ENCODE results near the gene SP3. TPM values are rescaled to one million over a fixed set of nuclear protein-coding genes. Genes with fewer than 3 reads are reported as not detected.

Gene SP3
- total RNA-seq, 2 donors from 2014 or later = 79.1 to 161 TPM

DNA sequence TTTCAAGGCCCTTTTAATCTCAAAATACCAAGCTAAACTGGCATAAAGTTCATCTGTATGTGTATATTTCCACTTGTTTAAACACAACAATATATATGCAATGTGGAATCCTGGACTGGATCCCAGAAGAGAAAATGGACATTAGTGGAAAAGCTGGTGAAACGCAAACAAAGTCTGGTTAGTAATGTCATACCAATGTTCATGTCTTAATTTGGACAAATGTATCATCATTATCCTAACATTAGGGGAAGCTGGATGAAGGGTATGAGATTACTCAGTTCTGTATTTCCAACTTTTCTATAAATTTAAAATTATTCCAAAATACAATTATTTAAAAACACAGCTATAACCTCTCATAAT is 3.8 kb downstream of the SP3 start:
- Mint-ChIP-seq H3K36me3 (peaks cover 51 to 60% of the 10 kb centered on the region in 2 donors), H3K27ac (peak overlapping the region in 1 of 2 donors; percentile 55), H3K9me3 (no peaks in the 10 kb centered on the region)
- no peak for DNase-seq (ENCODE audit: low spot score in 2 of 2)
- ATAC-seq = no peak

DNA sequence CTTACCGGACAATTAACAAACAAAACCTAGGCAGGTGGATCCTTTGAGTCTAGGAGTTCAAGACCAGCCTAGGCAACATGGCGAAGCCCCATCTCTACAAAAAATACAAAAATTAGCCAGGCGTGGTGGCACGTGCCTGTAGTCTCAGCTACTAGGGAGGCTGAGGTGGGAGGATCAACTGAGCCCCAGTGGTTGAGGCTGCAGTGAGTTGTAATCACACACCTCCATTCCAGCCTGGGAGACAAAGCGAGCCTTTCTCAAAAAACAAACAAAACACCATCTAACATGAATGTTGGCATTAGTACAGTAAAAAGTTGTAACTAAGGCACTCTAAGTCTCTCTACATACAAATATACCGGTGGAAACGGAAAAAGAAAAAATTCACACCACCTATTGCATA is 5.3 kb downstream of the SP3 start:
- ATAC-seq = no peak
- H3K36me3 Mint-ChIP-seq = peaks cover 57 to 74% of the 10 kb centered on the region in 2 donors
- no peak for DNase-seq (ENCODE audit: low spot score in 2 of 2)
- no peaks in the 10 kb centered on the region for H3K9me3 Mint-ChIP-seq
- H3K27ac Mint-ChIP-seq = peak overlapping the region; percentile 74 to 84

DNA sequence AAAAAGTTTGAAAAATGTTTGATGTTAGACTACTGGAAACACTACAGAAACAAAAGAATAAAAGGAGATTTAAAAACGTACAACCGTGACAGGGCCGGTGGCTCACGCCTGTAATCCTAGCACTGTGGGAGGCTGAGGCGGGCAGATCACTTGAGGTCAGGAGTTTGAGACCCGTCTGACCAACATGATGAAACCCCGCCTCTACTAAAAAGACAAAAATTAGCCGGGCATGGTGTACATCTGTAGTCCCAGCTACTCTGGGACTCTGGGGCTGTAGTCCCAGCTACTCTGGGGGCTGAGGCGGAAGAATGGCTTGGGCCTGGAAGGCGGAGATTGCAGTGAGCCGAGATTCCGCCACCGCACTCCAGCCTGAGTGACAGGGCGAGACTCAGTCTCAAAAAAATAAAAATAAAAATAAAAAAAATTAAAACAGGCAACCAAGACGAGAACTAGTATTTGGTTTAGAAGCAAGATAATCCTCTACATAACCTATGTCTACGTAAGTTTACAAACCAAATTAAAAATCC is 5.8 kb downstream of the SP3 start:
- Mint-ChIP-seq H3K9me3 (no peaks in the 10 kb centered on the region), H3K27ac (peak overlapping the region; percentile 74 to 93), H3K36me3 (peaks cover 59 to 78% of the 10 kb centered on the region in 2 donors)
- DNase-seq (ENCODE audit: low spot score in 2 of 2) (no peak), ATAC-seq (no peak)

GRCh38 chr2:173958198-173958846 is 6.9 kb downstream of the SP3 start:
- ATAC-seq = no peak
- Mint-ChIP-seq H3K27ac (no peak overlapping the region), H3K36me3 (peaks cover 57 to 86% of the 10 kb centered on the region in 2 donors), H3K9me3 (no peaks in the 10 kb centered on the region)
- no peak for DNase-seq (ENCODE audit: low spot score in 2 of 2)

- Mint-ChIP-seq H3K27ac (peak overlapping the region in 1 of 2 donors; percentile 73), H3K36me3 (peaks cover 56 to 86% of the 10 kb centered on the region in 2 donors), H3K9me3 (no peaks in the 10 kb centered on the region)
- no peak for ATAC-seq
- no peak for DNase-seq (ENCODE audit: low spot score in 2 of 2)
Observed at GRCh38 chr2:173957517-173957916, 7.7 kb downstream of the SP3 start.

- H3K27ac Mint-ChIP-seq = no peak overlapping the region
- peaks cover 57 to 87% of the 10 kb centered on the region in 2 donors for H3K36me3 Mint-ChIP-seq
- ATAC-seq = no peak
Observed at GRCh38 chr2:173956454-173956853, 8.7 kb downstream of the SP3 start.

GRCh38 chr2:173955867-173956266 is 9.3 kb downstream of the SP3 start:
- no peak for ATAC-seq
- Mint-ChIP-seq H3K9me3 (no peaks in the 10 kb centered on the region), H3K27ac (no peak overlapping the region), H3K36me3 (peaks cover 53 to 89% of the 10 kb centered on the region in 2 donors)
- no peak for DNase-seq (ENCODE audit: low spot score in 2 of 2)

More at GRCh38 chr2:173956454-173956853, 8.7 kb downstream of the SP3 start:
- H3K9me3 Mint-ChIP-seq = no peaks in the 10 kb centered on the region
- no peak for DNase-seq (ENCODE audit: low spot score in 2 of 2)

DNA sequence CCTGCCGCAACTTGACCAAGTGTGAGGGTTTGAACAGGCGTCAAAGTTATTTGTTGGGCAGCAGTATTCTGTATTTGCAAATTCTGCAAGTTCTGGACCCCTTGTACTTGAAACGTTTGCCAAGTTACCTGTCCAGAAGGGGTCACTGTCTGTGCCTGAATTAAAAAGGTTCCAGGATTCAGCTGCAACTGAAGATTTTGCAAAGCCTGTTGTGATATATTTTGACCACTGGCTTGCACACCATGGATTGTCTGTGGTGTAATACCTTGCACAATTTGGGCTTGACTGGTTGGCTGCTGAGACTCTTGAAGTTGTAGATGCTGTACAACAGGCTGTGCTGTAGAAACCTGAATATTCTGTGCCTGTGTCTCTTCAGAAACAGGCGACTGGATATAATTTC is 10.2 kb downstream of the SP3 start:
- DNase-seq (ENCODE audit: low spot score in 2 of 2) (no peak), ATAC-seq (peak in 1 of 2 donors; percentile 14)
- Mint-ChIP-seq H3K27ac (no peak overlapping the region), H3K9me3 (no peaks in the 10 kb centered on the region), H3K36me3 (peaks cover 48 to 84% of the 10 kb centered on the region in 2 donors)

GRCh38 chr2:173953047-173953424 is 12.1 kb downstream of the SP3 start:
- H3K27ac Mint-ChIP-seq = peak overlapping the region in 1 of 2 donors; percentile 6
- H3K36me3 Mint-ChIP-seq = peaks cover 37 to 69% of the 10 kb centered on the region in 2 donors
- H3K9me3 Mint-ChIP-seq = no peaks in the 10 kb centered on the region
- DNase-seq (ENCODE audit: low spot score in 2 of 2) (no peak), ATAC-seq (peak in 1 of 2 donors; percentile 9)

DNA sequence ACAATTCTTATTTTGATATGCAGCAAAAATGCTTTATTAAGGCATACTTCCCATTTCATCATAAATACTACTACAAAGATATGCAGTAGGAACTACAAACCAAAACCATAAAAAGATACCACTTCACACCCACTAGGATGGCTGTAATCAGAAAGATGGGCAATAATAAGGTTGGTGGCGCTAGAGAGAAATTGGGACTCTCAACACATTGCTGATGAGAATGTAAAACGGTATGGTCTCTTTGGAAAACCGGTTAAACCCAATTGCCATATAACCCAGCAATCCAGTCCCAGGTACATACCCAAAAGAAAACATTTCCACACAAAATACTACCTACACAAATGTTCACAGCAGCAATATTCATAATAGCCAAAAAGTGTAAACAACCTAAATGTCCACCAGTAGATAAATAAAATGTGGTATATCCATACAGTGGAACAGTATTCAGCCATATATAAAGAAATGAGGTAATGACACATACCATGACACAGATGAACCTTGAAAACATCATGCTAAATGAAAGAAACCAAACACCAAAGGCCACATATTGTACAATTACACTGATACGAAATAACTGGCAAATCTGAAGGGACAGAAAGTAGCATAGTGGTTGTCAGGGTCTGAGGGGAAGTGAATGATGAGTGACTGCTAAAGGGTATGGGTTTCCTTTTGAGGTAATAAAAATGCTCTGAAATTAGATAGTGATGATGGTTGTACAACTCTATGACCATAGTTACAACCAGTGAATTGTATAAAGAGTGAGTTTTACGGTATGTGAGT is 12.7 kb downstream of the SP3 start:
- Mint-ChIP-seq H3K36me3 (peaks cover 37 to 70% of the 10 kb centered on the region in 2 donors), H3K9me3 (no peaks in the 10 kb centered on the region), H3K27ac (peak overlapping the region in 1 of 2 donors; percentile 6)
- peak; percentile 61 to 85 for ATAC-seq
- DNase-seq (ENCODE audit: low spot score in 2 of 2) = no peak

DNA sequence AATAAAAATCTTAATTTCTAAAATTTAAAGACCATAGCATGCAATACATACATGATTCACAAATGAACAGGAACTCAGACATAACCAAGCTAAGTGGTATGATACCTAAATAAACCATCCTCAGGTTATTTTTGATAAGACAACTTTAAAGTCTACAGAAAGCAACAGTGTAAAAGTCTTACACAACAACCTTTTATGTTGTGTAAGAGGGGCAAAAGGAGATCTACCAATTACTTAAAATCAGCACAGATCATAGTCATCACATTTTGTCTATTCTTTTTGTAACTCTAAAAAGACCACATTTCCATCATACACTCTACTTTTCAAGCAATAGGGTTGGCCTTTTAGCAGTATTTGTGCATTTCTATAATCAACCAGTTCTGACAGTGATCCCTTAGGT is 16.3 kb downstream of the SP3 start:
- DNase-seq (ENCODE audit: low spot score in 2 of 2) = no peak
- H3K9me3 Mint-ChIP-seq = no peaks in the 10 kb centered on the region
- H3K27ac Mint-ChIP-seq = no peak overlapping the region
- ATAC-seq = no peak
- H3K36me3 Mint-ChIP-seq = peaks cover 17 to 44% of the 10 kb centered on the region in 2 donors

DNA sequence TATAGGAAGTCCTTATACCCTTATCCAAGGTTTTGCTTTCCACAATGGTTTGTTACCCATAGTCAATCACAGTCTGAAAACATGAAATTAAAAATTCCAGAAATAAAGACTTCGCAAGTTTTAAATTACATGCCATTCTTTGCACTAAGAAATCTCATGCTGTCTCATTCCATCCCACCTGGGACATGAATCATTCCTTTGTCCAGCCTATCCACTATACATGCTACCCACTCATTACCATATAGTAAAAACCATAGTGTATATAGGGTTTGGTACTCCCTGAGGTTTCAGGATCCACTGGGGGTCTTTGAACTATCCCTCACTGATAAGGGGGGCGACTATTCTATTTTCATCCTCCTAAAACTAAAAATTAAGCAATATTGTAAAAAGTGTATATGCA is 17.0 kb downstream of the SP3 start:
- ATAC-seq = peak in 1 of 2 donors; percentile 33
- Mint-ChIP-seq H3K36me3 (peaks cover 16 to 44% of the 10 kb centered on the region in 2 donors), H3K9me3 (no peaks in the 10 kb centered on the region), H3K27ac (no peak overlapping the region)
- DNase-seq (ENCODE audit: low spot score in 2 of 2) = no peak

DNA sequence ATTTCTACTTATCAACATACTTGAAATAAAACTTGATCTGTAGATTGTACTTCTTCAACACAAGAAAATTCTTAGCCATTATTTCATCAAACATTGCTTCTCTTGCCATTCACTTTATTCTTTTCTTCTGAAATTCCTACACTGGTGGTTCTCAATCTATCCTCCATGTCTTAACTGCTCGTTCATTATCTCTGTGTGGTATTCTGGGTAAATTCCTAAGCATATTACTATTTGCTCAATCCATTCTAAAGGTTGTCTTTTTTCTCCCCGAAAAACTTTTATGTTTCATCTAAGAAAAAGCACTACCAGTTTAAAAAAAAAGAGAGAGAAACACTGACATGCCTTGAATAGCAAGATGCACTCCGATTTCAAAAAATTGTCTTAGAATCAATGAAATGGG is 18.0 kb downstream of the SP3 start:
- Mint-ChIP-seq H3K36me3 (peaks cover 7 to 36% of the 10 kb centered on the region in 2 donors), H3K27ac (peak overlapping the region in 1 of 2 donors; percentile 42), H3K9me3 (no peaks in the 10 kb centered on the region)
- ATAC-seq = no peak
- DNase-seq (ENCODE audit: low spot score in 2 of 2) = no peak

- Mint-ChIP-seq H3K36me3 (peaks cover 0 to 26% of the 10 kb centered on the region in 2 donors), H3K27ac (peak overlapping the region in 1 of 2 donors; percentile 67), H3K9me3 (no peaks in the 10 kb centered on the region)
- DNase-seq (ENCODE audit: low spot score in 2 of 2) = no peak
- peak in 1 of 2 donors; percentile 21 for ATAC-seq
Observed at GRCh38 chr2:173943738-173944137, 21.4 kb downstream of the SP3 start.

DNA sequence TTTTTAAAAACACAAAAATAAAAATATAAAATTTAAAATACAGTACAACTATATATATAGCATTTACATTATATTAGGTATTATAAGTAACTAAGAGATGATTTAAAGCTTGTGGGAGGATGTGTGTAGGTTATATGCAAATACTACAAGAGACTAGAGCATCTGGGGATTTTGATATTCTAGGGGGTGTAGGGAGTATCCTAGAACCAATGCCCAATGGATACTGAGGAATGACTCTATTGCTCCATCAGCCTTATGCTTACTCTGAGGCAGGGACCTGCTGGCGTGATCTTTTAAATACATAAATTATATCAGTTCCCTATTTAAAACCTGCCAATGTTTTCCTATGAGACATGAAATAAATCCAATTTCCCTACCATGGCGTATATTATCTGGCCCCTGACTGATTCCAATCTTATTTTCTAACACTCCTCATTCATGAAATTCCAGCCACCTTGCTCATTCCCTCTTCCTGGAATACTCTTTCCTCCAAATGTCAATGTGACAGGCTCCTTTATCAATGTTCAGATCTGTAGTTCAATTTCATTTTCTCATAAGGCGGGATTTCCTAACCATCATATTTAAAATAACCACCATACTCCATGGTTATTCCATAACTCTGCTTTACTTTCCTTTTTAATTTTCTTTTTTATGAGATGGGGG is 22.2 kb downstream of the SP3 start:
- peaks cover 0 to 26% of the 10 kb centered on the region in 2 donors for H3K36me3 Mint-ChIP-seq
- H3K27ac Mint-ChIP-seq = peak overlapping the region in 1 of 2 donors; percentile 83
- ATAC-seq (no peak), DNase-seq (ENCODE audit: low spot score in 2 of 2) (no peak)
- no peaks in the 10 kb centered on the region for H3K9me3 Mint-ChIP-seq

DNA sequence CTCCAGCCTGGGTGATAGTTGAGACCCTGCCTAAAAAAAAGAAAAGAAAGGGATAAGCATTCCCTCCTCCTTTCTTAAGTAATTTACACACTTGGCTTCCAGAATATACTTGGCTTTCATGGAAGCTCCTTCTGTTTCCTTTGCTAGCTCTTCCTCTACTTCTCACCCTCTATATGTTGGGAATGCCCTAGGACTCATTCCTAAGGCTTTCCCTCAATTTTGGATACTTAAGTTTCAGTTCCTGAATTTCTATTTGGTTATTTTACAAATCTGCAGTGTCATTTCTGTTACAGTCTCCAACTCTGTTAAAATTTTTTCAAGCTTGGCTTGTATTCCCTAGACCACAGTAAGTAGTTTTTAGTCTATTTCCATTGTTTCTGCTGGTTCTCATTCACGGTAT is 23.6 kb downstream of the SP3 start:
- ATAC-seq (no peak), DNase-seq (ENCODE audit: low spot score in 2 of 2) (no peak)
- Mint-ChIP-seq H3K27ac (peak overlapping the region; percentile 75 to 83), H3K36me3 (peaks cover 0 to 13% of the 10 kb centered on the region in 2 donors), H3K9me3 (no peaks in the 10 kb centered on the region)

Measured in activated naive CD4-positive, alpha-beta T cell treated with anti-CD3 and anti-CD28 coated beads, Interleukin-2, amount 50 U/mL, for 72 hours (primary cell).